ENCODE data around the gene KDM4F.

KDM4F gene

GRCh38 chr11:95089620-95090542, 40.7 kb downstream of the KDM4F start, which contains the start of gene ENDOD1:
ENDOD1 (plus strand) TSS chr11:95089846; CDS start chr11:95089928, 82 bp downstream.
- Histone ChIP-seq H4K20me1 (ENCODE audit: insufficient read depth) (no peaks in the 10 kb centered on the region), H3K27me3 (ENCODE audit: insufficient read depth, low read depth) (no peaks in the 10 kb centered on the region), H3K79me2 (ENCODE audit: insufficient read depth, low read depth) (no peaks in the 10 kb centered on the region), H3K4me1 (ENCODE audit: low read depth, poor library complexity, severe bottlenecking) (peaks cover 25% of the 10 kb centered on the region), H3K4me2 (peak within 1 kb of the TSS; percentile 59), H3K27ac (peak within 1 kb of the TSS; percentile 55), H3K4me3 (IDR thresholded peaks at IDR 0.05; ENCODE audit: insufficient read depth, low read depth, low read length) (no peak within 1 kb of the TSS), H2AFZ (ENCODE audit: low read depth) (peak within 1 kb of the TSS; percentile 82), H3K36me3 (ENCODE audit: insufficient read depth) (no peaks in the 10 kb centered on the region), H3K9ac (peak within 1 kb of the TSS; percentile 47; the same call in 1 of the 2 replicates)
- TF ChIP-seq CTCF (conservative IDR thresholded peaks at IDR 0.05; ENCODE audit: low read depth, low read length): no peak

GRCh38 chr11:95091663-95092180, 42.5 kb downstream of the KDM4F start:
- no peak for TF ChIP-seq CTCF (conservative IDR thresholded peaks at IDR 0.05; ENCODE audit: low read depth, low read length)
- no peak overlapping the region for H2AFZ ChIP-seq (ENCODE audit: low read depth)
- H3K27ac ChIP-seq: no peak overlapping the region
- H3K27me3 ChIP-seq (ENCODE audit: insufficient read depth, low read depth): no peaks in the 10 kb centered on the region
- H3K4me1 ChIP-seq (ENCODE audit: low read depth, poor library complexity, severe bottlenecking): peaks cover 35% of the 10 kb centered on the region
- H4K20me1 ChIP-seq (ENCODE audit: insufficient read depth): no peaks in the 10 kb centered on the region
- no peak overlapping the region for H3K9ac ChIP-seq
- H3K36me3 ChIP-seq (ENCODE audit: insufficient read depth): no peaks in the 10 kb centered on the region
- H3K4me2 ChIP-seq: no peak overlapping the region
- no peak overlapping the region for H3K4me3 ChIP-seq (IDR thresholded peaks at IDR 0.05; ENCODE audit: insufficient read depth, low read depth, low read length)
- H3K79me2 ChIP-seq (ENCODE audit: insufficient read depth, low read depth): no peaks in the 10 kb centered on the region

- peaks cover 35% of the 10 kb centered on the region for H3K4me1 ChIP-seq (ENCODE audit: low read depth, poor library complexity, severe bottlenecking)
- no peaks in the 10 kb centered on the region for H3K36me3 ChIP-seq (ENCODE audit: insufficient read depth)
- no peaks in the 10 kb centered on the region for H4K20me1 ChIP-seq (ENCODE audit: insufficient read depth)
- H3K27me3 ChIP-seq (ENCODE audit: insufficient read depth, low read depth): no peaks in the 10 kb centered on the region
- H2AFZ ChIP-seq (ENCODE audit: low read depth): no peak overlapping the region
- H3K27ac ChIP-seq: no peak overlapping the region
- no peak overlapping the region for H3K9ac ChIP-seq
- H3K79me2 ChIP-seq (ENCODE audit: insufficient read depth, low read depth): no peaks in the 10 kb centered on the region
- TF ChIP-seq CTCF (conservative IDR thresholded peaks at IDR 0.05; ENCODE audit: low read depth, low read length): no peak; the same call in 1 of the 2 replicates
- no peak overlapping the region for H3K4me3 ChIP-seq (IDR thresholded peaks at IDR 0.05; ENCODE audit: insufficient read depth, low read depth, low read length)
- H3K4me2 ChIP-seq: no peak overlapping the region
These were observed 43.5 kb downstream of the KDM4F start for GRCh38 chr11:95092549-95093324.

- Histone ChIP-seq H3K9ac (no peak overlapping the region), H2AFZ (ENCODE audit: low read depth) (no peak overlapping the region), H3K4me1 (ENCODE audit: low read depth, poor library complexity, severe bottlenecking) (peaks cover 33% of the 10 kb centered on the region), H4K20me1 (ENCODE audit: insufficient read depth) (no peaks in the 10 kb centered on the region), H3K27ac (no peak overlapping the region), H3K27me3 (ENCODE audit: insufficient read depth, low read depth) (no peaks in the 10 kb centered on the region), H3K79me2 (ENCODE audit: insufficient read depth, low read depth) (no peaks in the 10 kb centered on the region), H3K36me3 (ENCODE audit: insufficient read depth) (no peaks in the 10 kb centered on the region), H3K4me2 (no peak overlapping the region), H3K4me3 (IDR thresholded peaks at IDR 0.05; ENCODE audit: insufficient read depth, low read depth, low read length) (no peak overlapping the region)
- no peak for TF ChIP-seq CTCF (conservative IDR thresholded peaks at IDR 0.05; ENCODE audit: low read depth, low read length)
These were observed 44.3 kb downstream of the KDM4F start for GRCh38 chr11:95093548-95093947.
